SK-N-SH (cell line): ENCODE measurements around the gene HIF3A. TPM values are rescaled to one million over a fixed set of nuclear protein-coding genes. Genes with fewer than 3 reads are reported as not detected.
"Not testable (repeated sequence)": the region's sequence is repeated elsewhere in the genome, so short reads cannot be mapped to it uniquely, and the experiment has no call there.

Experiments used
- CTCF ChIA-PET: fragments of 300-600, 350-600 bp; formaldehyde crosslinking; extraction: SDS; loops from one replicate; lab custom pipeline; 2021; lab: Yijun Ruan, JAX
- POLR2A ChIA-PET: fragments of 350-600 bp; sonication (Branson Sonifier 250); formaldehyde crosslinking; extraction: SDS; loops from one replicate; lab custom pipeline; 2020; ENCODE audit warnings: antibody characterized with exemption, inconsistent platforms; lab: Yijun Ruan, JAX
- DNase-seq: peaks from one replicate; pipeline ENCODE4 v3.0.0; 2012
- H2AFZ ChIP-seq: fragments of 200-600 bp; sonication (generic); 2 replicates; pipeline ENCODE4 v1.8.1; 2016; ENCODE audit warnings: antibody characterized with exemption, mild to moderate bottlenecking, low read depth
- H3F3A ChIP-seq: fragments of 200-600 bp; sonication (generic); replicated peaks from 2 replicates; pipeline ENCODE3; 2016; ENCODE audit warnings: antibody characterized with exemption, mild to moderate bottlenecking; ENCODE audit not compliant: insufficient read depth
- H3K27ac ChIP-seq, 2 experiments: fragments of 200-500 bp in 1 of 2; fragments of 200-600 bp in 1 of 2; sonication (Bioruptor generic) in 1 of 2; sonication (generic), shearing (Covaris generic) in 1 of 2; 2 replicates each; pipeline versions ENCODE4 v1.5.1 to v1.6.1; 2014 to 2016; ENCODE audit warnings: low read depth in 2 of 2, inconsistent platforms in 1 of 2, low read length in 1 of 2, mild to moderate bottlenecking in 1 of 2, mixed read lengths in 1 of 2
- H3K27me3 ChIP-seq: fragments of 200-600 bp; sonication (generic), shearing (Covaris generic); 2 replicates; pipeline ENCODE4 v1.6.1; 2016; ENCODE audit warnings: mixed run types; ENCODE audit not compliant: insufficient read depth
- H3K36me3 ChIP-seq, 2 experiments: fragments of 200-500 bp in 1 of 2; fragments of 200-600 bp in 1 of 2; sonication (Bioruptor generic) in 1 of 2; sonication (generic) in 1 of 2; replicated peaks in 1 of 2; 2 replicates each; pipeline versions ENCODE3 to v1.5.1; 2014 to 2016; ENCODE audit warnings: low read length in 1 of 2, mild to moderate bottlenecking in 1 of 2; ENCODE audit not compliant: insufficient read depth in 2 of 2, control insufficient read depth in 1 of 2
- H3K4me1 ChIP-seq, 2 experiments: fragments of 200-500 bp in 1 of 2; fragments of 200-600 bp in 1 of 2; sonication (Bioruptor generic) in 1 of 2; sonication (generic), shearing (Covaris generic) in 1 of 2; 2 replicates each; pipeline versions ENCODE4 v1.5.1 to v1.6.1; 2014 to 2016; ENCODE audit warnings: low read depth in 1 of 2, low read length in 1 of 2, mixed run types in 1 of 2; ENCODE audit not compliant: insufficient read depth in 2 of 2, control insufficient read depth in 1 of 2
- H3K4me2 ChIP-seq: fragments of 200-600 bp; sonication (generic), shearing (Covaris generic); 2 replicates; pipeline ENCODE4 v1.6.1; 2017; ENCODE audit warnings: mixed run types
- H3K4me3 ChIP-seq, 2 experiments: fragments of 200-500 bp in 1 of 2; fragments of 200-600 bp in 1 of 2; sonication (Bioruptor generic) in 1 of 2; sonication (generic), shearing (Covaris generic) in 1 of 2; 2 replicates each; pipeline versions ENCODE4 v1.5.1 to v1.8.1; 2014 to 2016; ENCODE audit warnings: low read depth in 2 of 2, inconsistent platforms in 1 of 2, low read length in 1 of 2, mild to moderate bottlenecking in 1 of 2, mixed read lengths in 1 of 2, moderate library complexity in 1 of 2
- H3K79me2 ChIP-seq: fragments of 200-600 bp; sonication (generic); 2 replicates; pipeline ENCODE4 v1.8.1; 2017; ENCODE audit warnings: mild to moderate bottlenecking; ENCODE audit not compliant: insufficient read depth
- H3K9ac ChIP-seq: fragments of 200-600 bp; sonication (generic); 2 replicates; pipeline ENCODE4 v1.6.1; 2017; ENCODE audit warnings: mixed run types
- H3K9me2 ChIP-seq: fragments of 200-600 bp; sonication (generic); 2 replicates; pipeline ENCODE4 v1.6.1; 2017; ENCODE audit warnings: mixed run types
- H3K9me3 ChIP-seq: fragments of 200-600 bp; sonication (generic); 2 replicates; pipeline ENCODE4 v1.6.1; 2017; ENCODE audit warnings: mixed run types, mild to moderate bottlenecking, moderate library complexity
- H4K20me1 ChIP-seq: fragments of 200-600 bp; sonication (generic); 2 replicates; pipeline ENCODE4 v1.6.1; 2017; ENCODE audit warnings: mild to moderate bottlenecking, mixed run types; ENCODE audit not compliant: insufficient read depth
- IRF3 ChIP-seq: fragments of 150-350 bp; IDR thresholded peaks from 2 replicates; pipeline ENCODE4 v1.6.1; 2016; ENCODE audit warnings: mild to moderate bottlenecking, low read depth, low read length
- MAX ChIP-seq: IDR thresholded peaks from 2 replicates; pipeline ENCODE4 v1.4.0; 2012; ENCODE audit warnings: low read depth
- MEF2A ChIP-seq: IDR thresholded peaks from 2 replicates; pipeline ENCODE4 v1.4.0; 2012; ENCODE audit warnings: low read depth, borderline replicate concordance
- NFIC ChIP-seq: IDR thresholded peaks from 2 replicates; pipeline ENCODE4 v1.4.0; 2012; ENCODE audit warnings: borderline replicate concordance
- POLR2AphosphoS5 ChIP-seq: IDR thresholded peaks from 2 replicates; pipeline ENCODE4 v1.6.1; 2012; ENCODE audit warnings: low read depth, low read length
- RAD21 ChIP-seq: IDR thresholded peaks from 2 replicates; pipeline ENCODE4 v1.6.1; 2012; ENCODE audit warnings: mild to moderate bottlenecking, low read length
- RFX5 ChIP-seq: IDR thresholded peaks from 2 replicates; pipeline ENCODE4 v1.6.1; 2012; ENCODE audit warnings: mild to moderate bottlenecking, improper control_type of control experiment, low read length
- RXRA ChIP-seq: IDR thresholded peaks from 2 replicates; pipeline ENCODE4 v1.4.0; 2012; ENCODE audit warnings: low read depth, mild to moderate bottlenecking, borderline replicate concordance
- SMC3 ChIP-seq: IDR thresholded peaks from 2 replicates; pipeline ENCODE4 v1.6.1; 2012; ENCODE audit warnings: low read depth, low read length, improper control_type of control experiment
- TAF1 ChIP-seq: IDR thresholded peaks from 2 replicates; pipeline ENCODE4 v1.6.1; 2012; ENCODE audit warnings: low read depth, mild to moderate bottlenecking, low read length, moderate library complexity, borderline replicate concordance
- TEAD4 ChIP-seq: IDR thresholded peaks from 2 replicates; pipeline ENCODE4 v1.4.0; 2012; ENCODE audit warnings: mild to moderate bottlenecking, borderline replicate concordance; ENCODE audit not compliant: insufficient read depth
- ZBTB33 ChIP-seq: IDR thresholded peaks from 2 replicates; pipeline ENCODE4 v1.4.0; 2012; ENCODE audit warnings: low read depth, borderline replicate concordance
- WGBS: methylation state at CpG from one replicate; pipeline ENCODE4 v1.1.6; 2017; ENCODE audit warnings: low lambda C conversion rate; 5-methylcytosine and 5-hydroxymethylcytosine counted together
- polyA plus RNA-seq, 3 experiments: library from polyadenylated mRNA; depleted of rRNA; stranded (reverse); fragments of >200 nt; gene quantifications; 2 replicates each; pipeline ENCODE4 v1.2.3, GENCODE V29; 2012

Gene HIF3A
- polyA plus RNA-seq, 1 of the 3 experiments (the other 2 are of a cell fraction): 0.92 TPM

- TF ChIP-seq ZBTB33 (no peak), SMC3 (no peak)
These were observed 12.2 kb downstream of the HIF3A start (continued) for GRCh38 chr19:46309056-46309455.

GRCh38 chr19:46311444-46311843 lies 14.6 kb downstream of the HIF3A start:
- Histone ChIP-seq H3K27me3 (no peaks in the 10 kb centered on the region), H4K20me1 (no peaks in the 10 kb centered on the region), H3K4me2 (no peak overlapping the region), H3K9me2 (no peaks in the 10 kb centered on the region), H3K36me3 (no peaks in the 10 kb centered on the region), H3K4me3 (no peak overlapping the region), H3F3A (no peaks in the 10 kb centered on the region), H3K9me3 (peaks cover 3% of the 10 kb centered on the region; the same call in 1 of the 2 replicates), H3K27ac (no peak overlapping the region), H2AFZ (no peak overlapping the region), H3K79me2 (no peaks in the 10 kb centered on the region), H3K9ac (no peak overlapping the region), H3K4me1 (no peaks in the 10 kb centered on the region)
- no peak for DNase-seq
- TF ChIP-seq IRF3 (no peak), RFX5 (no peak), TEAD4 (no peak), SMC3 (no peak), NFIC (no peak), ZBTB33 (no peak), RAD21 (no peak), TAF1 (no peak), MEF2A (no peak), RXRA (no peak), POLR2AphosphoS5 (no peak), MAX (no peak)
- ChIA-PET POLR2A (no interaction called here), CTCF (interaction anchor here (1.0 kb wide), 1 partner anchor 10 kb away, joined by 3 read pairs; no protein-coding TSS in a partner anchor)
- WGBS: 91% methylated on average over 5 of the region's 5 CpGs

GRCh38 chr19:46313540-46314469 lies 17.0 kb downstream of the HIF3A start:
- H2AFZ ChIP-seq, H3F3A ChIP-seq, POLR2A ChIA-PET, H3K27me3 ChIP-seq, H3K4me3 ChIP-seq, H3K9ac ChIP-seq, H3K79me2 ChIP-seq, DNase-seq, H3K9me3 ChIP-seq, H3K36me3 ChIP-seq, H3K4me1 ChIP-seq, H4K20me1 ChIP-seq, H3K9me2 ChIP-seq, H3K27ac ChIP-seq, H3K4me2 ChIP-seq: not testable (repeated sequence)
- CTCF ChIA-PET: interaction anchor here (0.9 to 1.0 kb wide), 2 partner anchors 33 kb away, joined by 3 read pairs; partner anchors contain the start of gene PPP5C
- WGBS: 81% methylated on average over 14 of the region's 14 CpGs
